ENCODE results near the gene FBXO28.

GRCh38 chr1:224123136-224123535 is 9.2 kb downstream of the FBXO28 start:
- no peak for TF ChIP-seq CTCF (conservative IDR thresholded peaks at IDR 0.05; ENCODE audit: low read depth, low read length)
- TF ChIP-seq EZH2 (IDR thresholded peaks at IDR 0.05; ENCODE audit: low read length, unreplicated experiment), result no peak
